ENCODE data around the gene SRP19. TPM values are rescaled to one million over a fixed set of nuclear protein-coding genes. Genes with fewer than 3 reads are reported as not detected.
"Not testable (repeated sequence)": the region's sequence is repeated elsewhere in the genome, so short reads cannot be mapped to it uniquely, and the experiment has no call there.

The SRP19 gene
- total RNA-seq, 1 donor from 2014 or later = 174 TPM

- H3K4me3 ChIP-seq = no peak overlapping the region
- H3K27me3 Mint-ChIP-seq (ENCODE audit: insufficient read depth, low read depth) = peaks cover 7% of the 10 kb centered on the region
Measured at GRCh38 chr5:112857866-112858265, 3.2 kb upstream of the SRP19 start.

GRCh38 chr5:112860571-112860928, 537 bp upstream of the SRP19 start:
- Mint-ChIP-seq H3K4me1 (peaks cover 20% of the 10 kb centered on the region), H3K27ac (peak overlapping the region; percentile 98), H3K4me3 (peak overlapping the region; percentile 95)
- H3K9me3 ChIP-seq (ENCODE audit: low read depth); H3K4me1 ChIP-seq; H3K27me3 Mint-ChIP-seq (ENCODE audit: insufficient read depth, low read depth); H3K9me3 Mint-ChIP-seq; H3K27ac ChIP-seq; DNase-seq (ENCODE audit: low spot score); H3K36me3 Mint-ChIP-seq; H3K36me3 ChIP-seq: not testable (repeated sequence)
- Histone ChIP-seq H4K20me1 (ENCODE audit: low read depth) (peaks cover 13% of the 10 kb centered on the region), H3K79me2 (ENCODE audit: low read depth) (peaks cover 49% of the 10 kb centered on the region), H3K27me3 (peaks cover 32% of the 10 kb centered on the region), H3F3A (ENCODE audit: low read depth) (peaks cover 11% of the 10 kb centered on the region), H3K4me3 (peak overlapping the region; percentile 81), H3K9ac (peak overlapping the region; percentile 39), H3K4me2 (peak overlapping the region; percentile 99), H2AFZ (replicated peaks) (peak overlapping the region; percentile 92)

More at GRCh38 chr5:112857866-112858265, 3.2 kb upstream of the SRP19 start:
- Mint-ChIP-seq H3K4me1 (peaks cover 17% of the 10 kb centered on the region), H3K9me3 (peaks cover 4% of the 10 kb centered on the region), H3K36me3 (peaks cover 4% of the 10 kb centered on the region), H3K4me3 (no peak overlapping the region), H3K27ac (no peak overlapping the region)
- Histone ChIP-seq H3K4me2 (no peak overlapping the region), H3F3A (ENCODE audit: low read depth) (peaks cover 11% of the 10 kb centered on the region), H3K27ac (no peak overlapping the region), H4K20me1 (ENCODE audit: low read depth) (peaks cover 9% of the 10 kb centered on the region), H2AFZ (replicated peaks) (no peak overlapping the region), H3K27me3 (peaks cover 41% of the 10 kb centered on the region), H3K79me2 (ENCODE audit: low read depth) (peaks cover 22% of the 10 kb centered on the region), H3K4me1 (peaks cover 9% of the 10 kb centered on the region), H3K9me3 (ENCODE audit: low read depth) (no peaks in the 10 kb centered on the region), H3K9ac (no peak overlapping the region), H3K36me3 (no peaks in the 10 kb centered on the region)
- TF ChIP-seq EZH2phosphoT487 (IDR thresholded peaks at IDR 0.05) = no peak
- TF ChIP-seq, protein P1, sequence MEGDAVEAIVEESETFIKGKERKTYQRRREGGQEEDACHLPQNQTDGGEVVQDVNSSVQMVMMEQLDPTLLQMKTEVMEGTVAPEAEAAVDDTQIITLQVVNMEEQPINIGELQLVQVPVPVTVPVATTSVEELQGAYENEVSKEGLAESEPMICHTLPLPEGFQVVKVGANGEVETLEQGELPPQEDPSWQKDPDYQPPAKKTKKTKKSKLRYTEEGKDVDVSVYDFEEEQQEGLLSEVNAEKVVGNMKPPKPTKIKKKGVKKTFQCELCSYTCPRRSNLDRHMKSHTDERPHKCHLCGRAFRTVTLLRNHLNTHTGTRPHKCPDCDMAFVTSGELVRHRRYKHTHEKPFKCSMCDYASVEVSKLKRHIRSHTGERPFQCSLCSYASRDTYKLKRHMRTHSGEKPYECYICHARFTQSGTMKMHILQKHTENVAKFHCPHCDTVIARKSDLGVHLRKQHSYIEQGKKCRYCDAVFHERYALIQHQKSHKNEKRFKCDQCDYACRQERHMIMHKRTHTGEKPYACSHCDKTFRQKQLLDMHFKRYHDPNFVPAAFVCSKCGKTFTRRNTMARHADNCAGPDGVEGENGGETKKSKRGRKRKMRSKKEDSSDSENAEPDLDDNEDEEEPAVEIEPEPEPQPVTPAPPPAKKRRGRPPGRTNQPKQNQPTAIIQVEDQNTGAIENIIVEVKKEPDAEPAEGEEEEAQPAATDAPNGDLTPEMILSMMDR (IDR thresholded peaks at IDR 0.05) = no peak
- no peak for TF ChIP-seq EZH2 (IDR thresholded peaks at IDR 0.05)
- no peak for DNase-seq (ENCODE audit: low spot score)

DNA sequence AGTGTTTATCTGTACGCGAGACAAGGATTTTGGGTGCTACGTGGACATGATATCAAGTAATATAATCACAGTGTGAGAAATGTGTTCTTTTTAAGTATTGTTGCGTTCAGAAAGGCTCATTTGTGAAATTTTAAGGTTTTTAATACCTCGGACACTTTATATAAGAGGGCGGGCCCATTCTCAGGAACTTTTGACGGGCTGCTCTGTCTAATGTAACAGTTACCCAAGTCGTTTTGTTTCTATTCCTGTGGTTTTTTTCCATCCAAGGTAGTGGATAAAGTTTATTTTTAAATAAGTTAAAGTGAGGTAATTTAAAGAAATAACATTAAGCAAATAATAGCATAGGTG, 525 bp downstream of the SRP19 start:
- H3K4me3 Mint-ChIP-seq = peak overlapping the region; percentile 95
- Histone ChIP-seq H3K36me3 (peaks cover 10% of the 10 kb centered on the region), H3K4me1 (peaks cover 9% of the 10 kb centered on the region), H3F3A (ENCODE audit: low read depth) (peaks cover 11% of the 10 kb centered on the region), H4K20me1 (ENCODE audit: low read depth) (peaks cover 13% of the 10 kb centered on the region), H3K27me3 (peaks cover 22% of the 10 kb centered on the region), H3K4me2 (peak overlapping the region; percentile 99), H3K9ac (peak overlapping the region; percentile 97), H3K79me2 (ENCODE audit: low read depth) (peaks cover 52% of the 10 kb centered on the region), H2AFZ (replicated peaks) (peak overlapping the region; percentile 92), H3K4me3 (peak overlapping the region; percentile 81), H3K9me3 (ENCODE audit: low read depth) (no peaks in the 10 kb centered on the region), H3K27ac (peak overlapping the region; percentile 85)
- DNase-seq (ENCODE audit: low spot score) = no peak
- no peaks in the 10 kb centered on the region for H3K9me3 Mint-ChIP-seq
- TF ChIP-seq EZH2phosphoT487 (IDR thresholded peaks at IDR 0.05) = no peak
- peak overlapping the region; percentile 90 for H3K27ac Mint-ChIP-seq
- peaks cover 5% of the 10 kb centered on the region for H3K27me3 Mint-ChIP-seq (ENCODE audit: insufficient read depth, low read depth)
- peaks cover 20% of the 10 kb centered on the region for H3K4me1 Mint-ChIP-seq
- peaks cover 4% of the 10 kb centered on the region for H3K36me3 Mint-ChIP-seq

- Histone ChIP-seq H3K4me1 (peaks cover 9% of the 10 kb centered on the region), H4K20me1 (ENCODE audit: low read depth) (peaks cover 13% of the 10 kb centered on the region), H3K9ac (peak overlapping the region; percentile 97), H3K27me3 (peaks cover 17% of the 10 kb centered on the region), H2AFZ (replicated peaks) (no peak overlapping the region), H3K27ac (no peak overlapping the region), H3K36me3 (peaks cover 15% of the 10 kb centered on the region), H3K4me3 (peak overlapping the region; percentile 81), H3K4me2 (peak overlapping the region; percentile 99), H3K9me3 (ENCODE audit: low read depth) (no peaks in the 10 kb centered on the region), H3K79me2 (ENCODE audit: low read depth) (peaks cover 52% of the 10 kb centered on the region), H3F3A (ENCODE audit: low read depth) (peaks cover 11% of the 10 kb centered on the region)
- H3K4me3 Mint-ChIP-seq = peak overlapping the region; percentile 95
- peaks cover 4% of the 10 kb centered on the region for H3K36me3 Mint-ChIP-seq
- H3K9me3 Mint-ChIP-seq = no peaks in the 10 kb centered on the region
- peaks cover 20% of the 10 kb centered on the region for H3K4me1 Mint-ChIP-seq
- DNase-seq (ENCODE audit: low spot score) = peak; percentile 47
- peaks cover 5% of the 10 kb centered on the region for H3K27me3 Mint-ChIP-seq (ENCODE audit: insufficient read depth, low read depth)
- no peak overlapping the region for H3K27ac Mint-ChIP-seq
- TF ChIP-seq, protein P1 (IDR thresholded peaks at IDR 0.05) = no peak
- no peak for TF ChIP-seq EZH2 (IDR thresholded peaks at IDR 0.05)
- no peak for TF ChIP-seq EZH2phosphoT487 (IDR thresholded peaks at IDR 0.05)
Measured at GRCh38 chr5:112862085-112862484, 998 bp downstream of the SRP19 start.

Measured in neural progenitor cell (in vitro differentiated cells).